NCI-H82 treated with DMSO at 0.1 percent for 48 hours (cell line): ENCODE data around the gene ABCB8.

ENCODE experiments used
- DNase-seq: peaks from one replicate; lab custom pipeline; 2025; ENCODE audit not compliant: unreplicated experiment; lab: John Stamatoyannopoulos, UW

Gene ABCB8

GRCh38 chr7:151085329-151085690, 57.1 kb downstream of the ABCB8 start:
- no peak for DNase-seq

- DNase-seq, result peak; percentile 75
Observed at GRCh38 chr7:151085691-151086620, 57.7 kb downstream of the ABCB8 start, which contains the start of gene AGAP3. Gene AGAP3 (plus strand): TSS chr7:151086475. CDS start chr7:151086742, 267 bp downstream.

- no peak for DNase-seq
Observed at GRCh38 chr7:151086802-151087244, 58.6 kb downstream of the ABCB8 start.

GRCh38 chr7:151087245-151088018, 59.2 kb downstream of the ABCB8 start:
- no peak for DNase-seq

GRCh38 chr7:151088019-151088855, 60.0 kb downstream of the ABCB8 start:
- no peak for DNase-seq

GRCh38 chr7:151088856-151089699, 60.8 kb downstream of the ABCB8 start:
- no peak for DNase-seq

GRCh38 chr7:151089893-151090730, 61.9 kb downstream of the ABCB8 start:
- no peak for DNase-seq

GRCh38 chr7:151091003-151091402, 62.8 kb downstream of the ABCB8 start:
- DNase-seq, result no peak

GRCh38 chr7:151091431-151091830, 63.2 kb downstream of the ABCB8 start:
- DNase-seq, result no peak

GRCh38 chr7:151091988-151092387, 63.7 kb downstream of the ABCB8 start:
- no peak for DNase-seq

GRCh38 chr7:151093748-151094147, 65.5 kb downstream of the ABCB8 start:
- DNase-seq, result no peak

GRCh38 chr7:151094675-151095074, 66.4 kb downstream of the ABCB8 start:
- DNase-seq, result no peak

GRCh38 chr7:151095123-151095797, 67.0 kb downstream of the ABCB8 start:
- DNase-seq, result no peak

- DNase-seq, result no peak
Observed at GRCh38 chr7:151095828-151096475, 67.7 kb downstream of the ABCB8 start.
